OCI-LY1 (cell line): ENCODE results near the gene PGM2L1.
"Not testable (repeated sequence)": the region's sequence is repeated elsewhere in the genome, so short reads cannot be mapped to it uniquely, and the experiment has no call there.

Source experiments
- H2AFZ ChIP-seq: fragments of 200-600 bp; sonication (generic), shearing (Covaris generic); 2 replicates; pipeline ENCODE4 v1.6.0; 2014; ENCODE audit warnings: antibody characterized with exemption, mild to moderate bottlenecking, low read length
- H3F3A ChIP-seq: fragments of 200-600 bp; sonication (generic), shearing (Covaris generic); 2 replicates; pipeline ENCODE4 v1.6.0; 2014; ENCODE audit warnings: mild to moderate bottlenecking, antibody characterized with exemption, low read length, moderate library complexity; ENCODE audit not compliant: insufficient read depth
- H3K27ac ChIP-seq: fragments of 200-600 bp; sonication (generic); 2 replicates; pipeline ENCODE4 v1.5.1; 2014; ENCODE audit warnings: low read length, mixed run types, mild to moderate bottlenecking, low read depth; ENCODE audit not compliant: poor library complexity, severe bottlenecking
- H3K27me3 ChIP-seq: fragments of 200-600 bp; sonication (generic); 2 replicates; pipeline ENCODE4 v1.6.0; 2014; ENCODE audit warnings: antibody characterized with exemption, mild to moderate bottlenecking, low read length, moderate library complexity; ENCODE audit not compliant: insufficient read depth
- H3K36me3 ChIP-seq: fragments of 200-600 bp; sonication (generic); 2 replicates; pipeline ENCODE4 v1.6.1; 2014; ENCODE audit warnings: mild to moderate bottlenecking, antibody characterized with exemption, low read length, moderate library complexity, mixed read lengths; ENCODE audit not compliant: insufficient read depth
- H3K4me1 ChIP-seq: fragments of 200-600 bp; sonication (generic); 2 replicates; pipeline ENCODE4 v1.5.1; 2014; ENCODE audit warnings: mild to moderate bottlenecking, low read length, moderate library complexity; ENCODE audit not compliant: insufficient read depth, severe bottlenecking
- H3K4me2 ChIP-seq: fragments of 200-600 bp; sonication (generic), shearing (Covaris generic); 2 replicates; pipeline ENCODE4 v1.6.1; 2014; ENCODE audit warnings: low read length
- H3K4me3 ChIP-seq: fragments of 200-600 bp; sonication (generic); 2 replicates; pipeline ENCODE4 v1.5.1; 2014; ENCODE audit warnings: low read length, low read depth, mild to moderate bottlenecking, mixed read lengths; ENCODE audit not compliant: poor library complexity, severe bottlenecking
- H3K79me2 ChIP-seq: fragments of 200-600 bp; shearing (Covaris generic); 2 replicates; pipeline ENCODE4 v1.6.1; 2016; ENCODE audit warnings: mixed run types, low read length, mixed read lengths; ENCODE audit not compliant: insufficient read depth
- H3K9ac ChIP-seq: fragments of 200-600 bp; sonication (generic), shearing (Covaris generic); 2 replicates; pipeline ENCODE4 v1.6.1; 2014; ENCODE audit warnings: mild to moderate bottlenecking, low read length, mixed read lengths
- H3K9me2 ChIP-seq: fragments of 200-600 bp; sonication (generic), shearing (Covaris generic); 2 replicates; pipeline ENCODE4 v1.6.1; 2014; ENCODE audit warnings: low read depth, mild to moderate bottlenecking, low read length, mixed read lengths
- H3K9me3 ChIP-seq: fragments of 200-600 bp; shearing (Covaris generic); 2 replicates; pipeline ENCODE4 v1.6.1; 2014; ENCODE audit warnings: low read length, mixed read lengths
- H4K20me1 ChIP-seq: fragments of 200-600 bp; sonication (generic), shearing (Covaris generic); 2 replicates; pipeline ENCODE4 v1.6.0; 2016; ENCODE audit warnings: mild to moderate bottlenecking, low read length; ENCODE audit not compliant: insufficient read depth
- CTCF ChIP-seq: fragments of 200-600 bp; sonication (generic), shearing (Covaris generic); IDR thresholded peaks from 2 replicates; pipeline ENCODE4 v1.5.1; 2017; ENCODE audit warnings: mild to moderate bottlenecking, antibody characterized with exemption, low read length, moderate library complexity, mixed read lengths
- EZH2 ChIP-seq: fragments of 200-600 bp; sonication (generic), shearing (Covaris generic); IDR thresholded peaks from 2 replicates; pipeline ENCODE4 v1.8.0; 2017; ENCODE audit warnings: borderline replicate concordance, mixed run types, mild to moderate bottlenecking, antibody characterized with exemption, low read length, moderate library complexity, mixed read lengths

PGM2L1 gene

DNA sequence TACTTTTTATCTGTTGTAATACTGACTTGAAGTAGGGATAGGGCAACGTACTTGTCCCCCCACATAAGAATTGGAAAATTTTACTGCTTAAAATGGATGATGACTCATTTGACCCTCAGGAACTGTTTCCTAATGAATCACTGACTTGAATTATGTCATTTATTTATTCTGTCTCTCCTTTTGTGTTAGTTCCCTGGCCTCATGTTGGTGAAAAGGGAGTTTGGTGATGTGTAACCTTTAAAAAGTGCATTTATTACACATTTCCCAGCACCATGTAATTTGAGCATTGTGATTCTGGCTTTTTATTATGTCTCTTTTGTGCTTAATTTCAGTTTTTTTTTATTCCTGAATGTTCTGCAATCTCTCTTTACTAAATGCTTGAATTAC, 20.3 kb upstream of the PGM2L1 start:
- no peaks in the 10 kb centered on the region for H3K4me1 ChIP-seq
- H3K9me2 ChIP-seq = no peaks in the 10 kb centered on the region
- no peaks in the 10 kb centered on the region for H3K9me3 ChIP-seq
- no peak for TF ChIP-seq CTCF
- TF ChIP-seq EZH2 = no peak
- H3K27me3 ChIP-seq = no peaks in the 10 kb centered on the region
- H4K20me1 ChIP-seq = no peaks in the 10 kb centered on the region
- no peak overlapping the region for H3K27ac ChIP-seq
- no peaks in the 10 kb centered on the region for H3K79me2 ChIP-seq
- no peak overlapping the region for H3K4me2 ChIP-seq
- H3K4me3 ChIP-seq = no peak overlapping the region
- no peaks in the 10 kb centered on the region for H3K36me3 ChIP-seq
- no peak overlapping the region for H2AFZ ChIP-seq
- no peak overlapping the region for H3K9ac ChIP-seq
- no peaks in the 10 kb centered on the region for H3F3A ChIP-seq

DNA sequence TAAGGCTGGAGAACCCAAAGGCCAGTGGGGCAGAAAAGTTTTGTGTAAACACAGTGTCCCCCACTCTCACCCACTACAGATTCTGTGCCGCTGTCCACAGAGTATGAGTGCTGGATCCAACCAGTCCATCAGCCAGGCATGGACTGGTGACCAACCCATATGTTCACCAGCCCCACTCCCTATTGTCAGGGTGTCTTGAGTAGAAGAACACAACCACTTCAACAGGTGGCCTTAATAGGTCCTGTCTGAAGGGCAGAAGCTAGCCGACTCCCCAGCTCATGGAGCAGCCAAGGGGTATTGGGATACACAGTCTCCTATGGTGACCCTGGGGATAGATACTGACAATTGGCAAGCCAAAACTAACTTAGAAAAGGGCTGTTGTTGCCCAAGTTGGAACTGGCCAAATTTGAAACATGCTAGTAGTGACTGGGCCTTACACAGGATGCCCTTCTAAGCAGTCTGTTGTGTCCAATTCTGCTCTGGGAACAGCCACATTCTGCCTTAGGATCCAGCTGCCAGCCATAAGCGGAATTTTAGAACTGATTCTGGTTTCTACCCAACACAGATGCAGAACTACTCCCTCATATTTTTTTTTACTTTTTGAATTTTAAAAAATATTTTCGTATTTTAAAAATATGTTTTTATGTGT, 19.8 kb upstream of the PGM2L1 start:
- Histone ChIP-seq H3K27me3 (no peaks in the 10 kb centered on the region), H3K9me2 (no peaks in the 10 kb centered on the region), H2AFZ (no peak overlapping the region), H3K4me2 (no peak overlapping the region), H3K79me2 (no peaks in the 10 kb centered on the region), H4K20me1 (no peaks in the 10 kb centered on the region), H3K4me1 (no peaks in the 10 kb centered on the region), H3K4me3 (no peak overlapping the region), H3K27ac (no peak overlapping the region), H3K9ac (no peak overlapping the region), H3K36me3 (no peaks in the 10 kb centered on the region), H3F3A (no peaks in the 10 kb centered on the region), H3K9me3 (no peaks in the 10 kb centered on the region)
- no peak for TF ChIP-seq EZH2

DNA sequence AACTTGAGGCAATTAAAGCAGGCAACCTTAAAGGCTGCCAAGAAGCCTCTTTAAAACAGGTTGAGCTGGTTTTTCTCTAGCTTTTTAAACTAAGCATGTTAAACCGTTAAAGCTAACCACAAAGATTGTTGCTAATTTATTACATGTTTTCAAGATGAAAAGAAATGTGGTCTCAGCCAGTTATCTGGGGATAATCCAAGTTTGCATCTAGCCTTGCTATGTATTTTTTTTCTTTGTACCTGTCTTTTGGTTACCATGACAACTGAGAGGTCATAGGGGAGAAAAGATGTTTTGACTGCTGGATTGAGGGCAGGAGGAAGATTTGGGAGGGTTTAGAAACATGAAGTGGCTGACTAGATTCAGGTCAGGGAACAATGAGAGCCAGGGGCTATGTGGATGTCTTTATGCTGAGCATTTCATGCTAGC, 19.2 kb upstream of the PGM2L1 start:
- Histone ChIP-seq H2AFZ (no peak overlapping the region), H3K27ac (no peak overlapping the region)

DNA sequence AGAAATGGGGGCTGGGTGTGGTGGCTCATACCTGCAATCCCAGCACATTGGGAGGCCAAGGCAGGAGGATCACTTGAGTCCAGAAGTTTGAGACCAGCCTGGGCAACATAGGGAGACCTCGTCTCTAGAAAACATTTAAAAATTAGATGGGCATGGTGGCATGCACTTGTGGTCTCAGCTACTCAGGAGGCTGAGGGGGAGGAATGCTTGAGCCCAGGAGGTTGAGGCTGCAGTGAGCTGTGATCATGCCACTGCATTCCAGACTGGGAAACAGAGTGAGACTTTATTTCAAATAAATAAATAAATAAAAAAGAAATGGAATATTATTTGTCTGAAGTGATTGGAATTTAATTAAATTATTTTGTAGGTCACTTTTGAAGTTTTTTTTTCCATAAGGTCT, 18.7 kb upstream of the PGM2L1 start:
- H3K9me3 ChIP-seq, H3K9me2 ChIP-seq, H3K4me1 ChIP-seq, H2AFZ ChIP-seq, H3K4me3 ChIP-seq, H4K20me1 ChIP-seq, H3K36me3 ChIP-seq, H3K9ac ChIP-seq, H3K27me3 ChIP-seq, H3K27ac ChIP-seq, H3F3A ChIP-seq, H3K4me2 ChIP-seq, H3K79me2 ChIP-seq: not testable (repeated sequence)

More for the DNA sequence above, 19.2 kb upstream of the PGM2L1 start:
- TF ChIP-seq EZH2 = no peak
- no peak for TF ChIP-seq CTCF
- H3K4me2 ChIP-seq = no peak overlapping the region
- no peaks in the 10 kb centered on the region for H3K36me3 ChIP-seq
- H4K20me1 ChIP-seq = no peaks in the 10 kb centered on the region
- no peak overlapping the region for H3K4me3 ChIP-seq
- no peaks in the 10 kb centered on the region for H3K4me1 ChIP-seq
- no peaks in the 10 kb centered on the region for H3K9me3 ChIP-seq
- no peaks in the 10 kb centered on the region for H3K79me2 ChIP-seq
- no peaks in the 10 kb centered on the region for H3K27me3 ChIP-seq
- no peak overlapping the region for H3K9ac ChIP-seq
- H3F3A ChIP-seq = no peaks in the 10 kb centered on the region
- no peaks in the 10 kb centered on the region for H3K9me2 ChIP-seq
